ENCODE measurements around the gene PARP8. TPM values are rescaled to one million over a fixed set of nuclear protein-coding genes. Genes with fewer than 3 reads are reported as not detected.

The PARP8 gene
- total RNA-seq, 1 donor: 30.8 TPM

DNA sequence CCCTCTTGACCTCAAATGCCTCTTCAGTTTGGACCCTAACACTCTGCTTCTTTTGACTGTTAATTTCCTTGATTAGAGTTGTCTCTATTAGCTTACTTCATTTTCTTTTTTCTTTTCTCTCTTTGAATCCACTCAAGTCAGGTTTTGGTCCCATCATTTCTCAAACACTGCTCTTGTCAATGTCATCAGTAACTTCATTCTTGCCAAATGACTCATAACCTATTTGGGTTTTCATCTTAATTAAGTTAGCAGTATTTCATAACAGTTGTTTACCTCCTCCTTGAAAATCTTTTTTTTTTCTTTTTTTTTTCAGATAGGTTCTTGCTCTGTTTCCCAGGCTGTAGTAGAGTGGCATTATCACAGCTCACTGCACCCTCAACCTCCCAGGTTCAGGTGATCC, 119.6 kb downstream of the PARP8 start:
- Histone ChIP-seq H3K79me2 (ENCODE audit: insufficient read depth, low read length) (no peaks in the 10 kb centered on the region), H3K36me3 (ENCODE audit: insufficient read depth, low read length) (no peaks in the 10 kb centered on the region), H3K4me1 (ENCODE audit: insufficient read depth, low read length) (no peaks in the 10 kb centered on the region), H2AFZ (ENCODE audit: low read length) (no peak overlapping the region), H3K4me3 (ENCODE audit: insufficient read depth, low read length) (no peak overlapping the region), H3K27ac (ENCODE audit: low read depth, low read length) (no peak overlapping the region), H4K20me1 (ENCODE audit: insufficient read depth, low read length) (no peaks in the 10 kb centered on the region), H3K27me3 (ENCODE audit: insufficient read depth, low read length) (no peaks in the 10 kb centered on the region), H3K9me3 (ENCODE audit: low read depth, low read length) (no peaks in the 10 kb centered on the region), H3K4me2 (ENCODE audit: insufficient read depth, low read length) (no peak overlapping the region)
- TF ChIP-seq, protein P1, sequence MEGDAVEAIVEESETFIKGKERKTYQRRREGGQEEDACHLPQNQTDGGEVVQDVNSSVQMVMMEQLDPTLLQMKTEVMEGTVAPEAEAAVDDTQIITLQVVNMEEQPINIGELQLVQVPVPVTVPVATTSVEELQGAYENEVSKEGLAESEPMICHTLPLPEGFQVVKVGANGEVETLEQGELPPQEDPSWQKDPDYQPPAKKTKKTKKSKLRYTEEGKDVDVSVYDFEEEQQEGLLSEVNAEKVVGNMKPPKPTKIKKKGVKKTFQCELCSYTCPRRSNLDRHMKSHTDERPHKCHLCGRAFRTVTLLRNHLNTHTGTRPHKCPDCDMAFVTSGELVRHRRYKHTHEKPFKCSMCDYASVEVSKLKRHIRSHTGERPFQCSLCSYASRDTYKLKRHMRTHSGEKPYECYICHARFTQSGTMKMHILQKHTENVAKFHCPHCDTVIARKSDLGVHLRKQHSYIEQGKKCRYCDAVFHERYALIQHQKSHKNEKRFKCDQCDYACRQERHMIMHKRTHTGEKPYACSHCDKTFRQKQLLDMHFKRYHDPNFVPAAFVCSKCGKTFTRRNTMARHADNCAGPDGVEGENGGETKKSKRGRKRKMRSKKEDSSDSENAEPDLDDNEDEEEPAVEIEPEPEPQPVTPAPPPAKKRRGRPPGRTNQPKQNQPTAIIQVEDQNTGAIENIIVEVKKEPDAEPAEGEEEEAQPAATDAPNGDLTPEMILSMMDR (IDR thresholded peaks at IDR 0.05; ENCODE audit: extremely low read depth, low read depth, low read length): no peak
- DNase-seq (ENCODE audit: insufficient read length, low spot score, missing footprints): no peak

DNA sequence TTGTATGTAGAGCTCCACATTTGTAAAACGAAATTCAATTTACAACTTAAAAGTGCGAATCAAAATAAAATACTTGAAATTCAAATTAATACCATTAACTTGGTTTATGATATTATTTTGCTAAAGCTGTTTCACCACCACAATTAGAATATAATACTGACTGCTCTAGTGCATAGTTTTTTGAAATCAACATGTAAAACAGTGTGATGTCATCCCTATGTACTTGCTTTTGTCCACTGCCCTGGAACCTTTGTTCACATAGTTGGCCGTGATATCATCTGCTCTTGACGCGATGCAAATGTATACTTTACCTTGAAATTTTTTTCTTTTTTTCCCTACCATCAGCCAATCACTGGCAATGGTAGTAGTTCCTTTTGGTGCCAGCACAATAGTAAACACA, 125.4 kb downstream of the PARP8 start:
- H3K27me3 ChIP-seq (ENCODE audit: insufficient read depth, low read length): no peaks in the 10 kb centered on the region
- no peak for DNase-seq (ENCODE audit: insufficient read length, low spot score, missing footprints)
- H2AFZ ChIP-seq (ENCODE audit: low read length): no peak overlapping the region
- H3K79me2 ChIP-seq (ENCODE audit: insufficient read depth, low read length): no peaks in the 10 kb centered on the region
- H3K9me3 ChIP-seq (ENCODE audit: low read depth, low read length): no peaks in the 10 kb centered on the region
- H3K36me3 ChIP-seq (ENCODE audit: insufficient read depth, low read length): no peaks in the 10 kb centered on the region
- TF ChIP-seq, protein P1 (IDR thresholded peaks at IDR 0.05; ENCODE audit: extremely low read depth, low read depth, low read length): no peak
- no peak overlapping the region for H3K4me3 ChIP-seq (ENCODE audit: insufficient read depth, low read length)
- H3K27ac ChIP-seq (ENCODE audit: low read depth, low read length): no peak overlapping the region
- H4K20me1 ChIP-seq (ENCODE audit: insufficient read depth, low read length): no peaks in the 10 kb centered on the region
- no peaks in the 10 kb centered on the region for H3K4me1 ChIP-seq (ENCODE audit: insufficient read depth, low read length)
- H3K4me2 ChIP-seq (ENCODE audit: insufficient read depth, low read length): no peak overlapping the region

DNA sequence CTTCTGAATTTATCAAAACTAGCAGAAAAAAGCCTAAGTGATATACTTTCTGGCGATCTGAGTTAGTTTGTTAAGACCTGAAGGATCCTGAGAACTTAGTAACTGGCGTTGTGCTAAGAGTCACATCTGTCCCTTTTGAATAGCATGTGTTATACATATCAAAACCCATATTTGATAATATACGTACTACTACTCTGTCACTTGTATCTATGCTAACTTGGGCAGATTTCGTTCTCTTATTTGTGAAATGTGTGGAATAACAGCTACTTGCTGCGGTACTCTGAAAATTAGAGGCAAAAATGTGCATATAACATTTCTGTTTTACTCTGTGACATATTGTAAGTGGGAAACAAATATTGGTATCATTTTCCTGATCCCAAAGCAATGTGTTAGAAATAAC, 126.4 kb downstream of the PARP8 start:
- H3K4me2 ChIP-seq (ENCODE audit: insufficient read depth, low read length): no peak overlapping the region
- H3K36me3 ChIP-seq (ENCODE audit: insufficient read depth, low read length): no peaks in the 10 kb centered on the region
- no peaks in the 10 kb centered on the region for H3K27me3 ChIP-seq (ENCODE audit: insufficient read depth, low read length)
- DNase-seq (ENCODE audit: insufficient read length, low spot score, missing footprints): no peak
- H3K4me3 ChIP-seq (ENCODE audit: insufficient read depth, low read length): no peak overlapping the region
- no peaks in the 10 kb centered on the region for H3K9me3 ChIP-seq (ENCODE audit: low read depth, low read length)
- H3K4me1 ChIP-seq (ENCODE audit: insufficient read depth, low read length): no peaks in the 10 kb centered on the region
- TF ChIP-seq, protein P1 (IDR thresholded peaks at IDR 0.05; ENCODE audit: extremely low read depth, low read depth, low read length): no peak
- no peak overlapping the region for H2AFZ ChIP-seq (ENCODE audit: low read length)
- no peaks in the 10 kb centered on the region for H4K20me1 ChIP-seq (ENCODE audit: insufficient read depth, low read length)
- no peak overlapping the region for H3K27ac ChIP-seq (ENCODE audit: low read depth, low read length)
- no peaks in the 10 kb centered on the region for H3K79me2 ChIP-seq (ENCODE audit: insufficient read depth, low read length)

DNA sequence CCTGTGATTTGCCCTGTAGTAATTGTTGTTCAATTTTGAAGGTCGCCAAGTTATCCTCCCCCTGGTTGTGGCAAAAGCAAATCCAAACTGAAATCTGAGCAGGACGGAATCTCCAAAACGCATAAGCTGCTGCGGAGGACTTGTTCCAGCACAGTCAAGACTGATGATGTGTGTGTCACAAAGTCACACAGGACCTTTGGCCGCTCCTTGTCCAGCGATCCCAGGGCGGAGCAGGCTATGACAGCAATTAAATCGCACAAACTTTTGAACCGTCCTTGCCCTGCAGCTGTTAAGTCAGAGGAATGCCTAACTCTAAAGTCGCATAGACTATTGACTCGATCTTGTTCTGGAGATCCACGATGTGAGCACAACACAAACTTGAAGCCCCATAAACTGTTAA, 128.4 kb downstream of the PARP8 start:
- Histone ChIP-seq H3K79me2 (ENCODE audit: insufficient read depth, low read length) (no peaks in the 10 kb centered on the region), H2AFZ (ENCODE audit: low read length) (no peak overlapping the region), H3K4me1 (ENCODE audit: insufficient read depth, low read length) (no peaks in the 10 kb centered on the region), H3K27me3 (ENCODE audit: insufficient read depth, low read length) (no peaks in the 10 kb centered on the region), H3K36me3 (ENCODE audit: insufficient read depth, low read length) (no peaks in the 10 kb centered on the region), H3K27ac (ENCODE audit: low read depth, low read length) (no peak overlapping the region), H4K20me1 (ENCODE audit: insufficient read depth, low read length) (no peaks in the 10 kb centered on the region), H3K4me3 (ENCODE audit: insufficient read depth, low read length) (no peak overlapping the region), H3K9me3 (ENCODE audit: low read depth, low read length) (no peaks in the 10 kb centered on the region), H3K4me2 (ENCODE audit: insufficient read depth, low read length) (no peak overlapping the region)
- no peak for DNase-seq (ENCODE audit: insufficient read length, low spot score, missing footprints)
- TF ChIP-seq, protein P1 (IDR thresholded peaks at IDR 0.05; ENCODE audit: extremely low read depth, low read depth, low read length): no peak

Measured in osteoblast (primary cell).